Activated T-cell treated with anti-CD3 and anti-CD28 coated beads, Interleukin-2, amount 50 U/mL, for 4 hours (primary cell): ENCODE measurements around the gene RASSF6. TPM values are rescaled to one million over a fixed set of nuclear protein-coding genes. Genes with fewer than 3 reads are reported as not detected.
"Not testable (repeated sequence)": the region's sequence is repeated elsewhere in the genome, so short reads cannot be mapped to it uniquely, and the experiment has no call there.

ENCODE experiments used
- ATAC-seq, 2 donors: fragments of 200-7000 bp; cut with Tn5 transposase; one replicate each; pipeline ENCODE4 v1.10.0; 2021
- DNase-seq: peaks from one replicate; pipeline ENCODE4 v3.0.0-alpha.2; 2020
- H3K27me3 Mint-ChIP-seq: one replicate; pipeline ENCODE4 v1.8.0; 2021; ENCODE audit warnings: low read depth, mixed read lengths
- H3K36me3 Mint-ChIP-seq: one replicate; pipeline ENCODE4 v1.8.0; 2022; ENCODE audit warnings: mixed read lengths; ENCODE audit not compliant: insufficient read depth
- H3K4me1 Mint-ChIP-seq: one replicate; pipeline ENCODE4 v1.8.0; 2021; ENCODE audit warnings: low read depth, mixed read lengths
- H3K4me3 Mint-ChIP-seq: one replicate; pipeline ENCODE4 v1.8.0; 2021; ENCODE audit warnings: mild to moderate bottlenecking, moderate library complexity, mixed read lengths
- H3K9me3 Mint-ChIP-seq: one replicate; pipeline ENCODE4 v1.8.0; 2021; ENCODE audit warnings: mixed read lengths
- total RNA-seq, 3 donors: library from RNA; stranded (reverse); gene quantifications; one replicate each; pipeline ENCODE4 v1.2.1, GENCODE V29; 2021

Gene RASSF6
- total RNA-seq, 3 donors from 2014 or later = not detected

DNA sequence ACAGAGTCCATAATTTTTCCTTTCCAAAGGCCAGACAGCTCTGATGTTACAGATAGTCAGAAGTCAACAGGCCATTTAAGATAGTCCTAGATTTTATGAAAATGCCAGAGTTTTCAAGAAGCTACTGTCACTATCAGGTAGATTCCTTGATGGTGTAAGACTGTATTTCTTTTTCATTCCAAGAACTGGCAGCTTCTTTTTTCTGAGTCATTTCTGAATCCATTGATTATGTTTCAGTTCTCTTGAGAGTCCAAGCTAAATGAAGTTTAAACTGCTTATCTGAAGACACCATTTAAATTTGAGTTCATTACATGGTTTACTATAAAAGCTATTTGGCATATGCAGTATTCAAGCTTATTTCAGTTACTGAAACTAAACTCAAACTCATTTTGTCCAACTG, 44.6 kb downstream of the RASSF6 start:
- ATAC-seq = no peak
- Mint-ChIP-seq H3K4me3 (no peak overlapping the region), H3K27me3 (peaks cover 3% of the 10 kb centered on the region), H3K36me3 (no peaks in the 10 kb centered on the region), H3K4me1 (no peaks in the 10 kb centered on the region), H3K9me3 (no peaks in the 10 kb centered on the region)
- DNase-seq = no peak

DNA sequence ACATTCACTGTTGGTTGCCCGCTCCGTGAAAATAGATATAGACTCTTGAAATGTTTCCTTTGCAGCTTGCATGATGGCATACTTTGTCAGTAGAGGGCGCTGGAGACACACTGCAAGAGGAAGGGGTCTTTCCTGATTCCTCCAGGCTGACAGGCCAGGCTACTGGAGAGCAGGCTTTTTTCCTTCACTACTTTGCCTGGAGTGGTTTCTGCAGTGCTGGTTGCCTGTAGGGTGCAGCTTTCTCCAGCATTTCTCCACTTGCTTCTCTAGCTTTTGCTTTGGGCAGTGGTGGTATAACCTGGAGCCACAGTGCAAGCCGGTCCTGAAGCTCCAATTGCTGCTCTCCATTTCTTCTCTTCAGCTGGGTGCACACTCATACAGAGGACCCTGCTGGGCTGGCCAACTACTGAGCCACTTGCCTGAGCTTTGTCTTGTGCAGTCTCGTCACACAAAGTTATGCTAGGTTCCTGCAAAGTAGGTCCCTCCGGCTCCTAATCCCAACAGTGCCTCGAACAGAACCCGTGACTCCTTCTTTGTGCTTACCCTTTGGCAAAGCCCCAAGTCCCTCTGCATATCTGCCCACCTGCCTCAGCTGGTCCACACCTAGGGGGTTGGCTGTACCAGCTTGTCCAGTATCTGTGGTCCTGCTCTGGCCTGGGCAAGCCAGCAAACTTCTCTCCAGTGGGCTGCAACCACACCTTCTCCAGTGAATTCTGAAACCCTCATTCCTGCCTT, 46.3 kb downstream of the RASSF6 start:
- ATAC-seq (no peak), DNase-seq (no peak)
- H3K4me3 Mint-ChIP-seq = no peak overlapping the region
- H3K4me1 Mint-ChIP-seq = no peaks in the 10 kb centered on the region
- no peaks in the 10 kb centered on the region for H3K9me3 Mint-ChIP-seq
- H3K36me3 Mint-ChIP-seq = no peaks in the 10 kb centered on the region
- H3K27me3 Mint-ChIP-seq = peaks cover 4% of the 10 kb centered on the region

DNA sequence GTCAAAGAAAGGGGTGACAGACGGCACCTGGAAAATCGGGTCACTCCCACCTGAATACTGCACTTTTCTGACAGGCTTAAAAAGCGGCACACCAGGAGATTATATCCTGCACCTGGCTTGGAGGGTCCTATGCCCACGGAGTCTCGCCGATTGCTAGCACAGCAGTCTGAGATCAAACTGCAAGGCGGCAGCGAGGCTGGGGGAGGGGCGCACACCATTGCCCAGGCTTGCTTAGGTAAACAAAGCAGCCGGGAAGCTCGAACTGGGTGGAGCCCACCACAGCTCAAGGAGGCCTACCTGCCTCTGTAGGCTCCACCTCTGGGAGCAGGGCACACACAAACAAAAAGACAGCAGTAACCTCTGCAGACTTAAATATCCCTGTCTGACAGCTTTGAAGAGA, 69.4 kb downstream of the RASSF6 start:
- not testable (repeated sequence) for H3K4me3 Mint-ChIP-seq

DNA sequence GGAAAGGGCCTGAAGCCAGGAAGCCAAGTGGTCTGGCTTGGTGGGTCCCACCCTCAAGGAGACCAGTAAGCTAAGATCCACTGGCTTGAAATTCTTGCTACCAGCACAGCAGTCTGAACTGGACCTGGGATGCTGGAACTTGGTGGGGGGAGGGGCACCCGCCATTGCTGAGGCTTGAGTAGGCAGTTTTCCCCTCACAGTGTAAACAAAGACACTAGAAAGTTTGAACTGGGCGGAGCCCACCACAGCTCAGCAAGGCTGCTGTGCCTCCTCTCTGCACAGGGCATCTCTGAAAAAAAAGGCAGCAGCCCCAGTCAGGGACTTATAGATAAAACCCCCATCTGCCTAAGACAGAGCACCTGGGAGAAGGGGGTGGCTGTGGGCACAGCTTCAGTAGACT, 75.6 kb downstream of the RASSF6 start:
- DNase-seq = no peak
- Mint-ChIP-seq H3K4me3 (no peak overlapping the region), H3K36me3 (no peaks in the 10 kb centered on the region), H3K4me1 (no peaks in the 10 kb centered on the region), H3K27me3 (no peaks in the 10 kb centered on the region), H3K9me3 (no peaks in the 10 kb centered on the region)
- ATAC-seq = no peak

More for the DNA sequence above, 69.4 kb downstream of the RASSF6 start:
- not testable (repeated sequence) for DNase-seq, H3K9me3 Mint-ChIP-seq, H3K4me1 Mint-ChIP-seq, ATAC-seq, H3K27me3 Mint-ChIP-seq, H3K36me3 Mint-ChIP-seq

DNA sequence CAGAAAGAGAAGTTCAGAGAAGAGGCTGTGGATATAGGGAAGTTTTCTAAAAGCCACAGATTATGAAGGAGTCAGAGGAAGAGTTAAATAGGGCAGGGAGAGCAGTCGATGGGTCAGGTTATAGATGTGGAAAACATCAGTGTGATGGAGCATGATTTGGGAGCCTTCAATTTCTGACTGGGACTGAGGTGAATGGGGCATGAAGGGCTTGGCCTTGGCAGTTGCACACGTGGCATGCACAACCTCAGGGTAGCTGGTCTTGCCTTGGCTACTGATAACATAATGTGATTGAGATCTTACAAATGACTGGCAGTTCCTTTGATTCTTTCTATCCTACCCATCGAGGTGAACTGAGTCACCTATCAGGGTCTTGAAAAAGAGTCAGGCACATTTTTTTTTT, 79.0 kb downstream of the RASSF6 start:
- H3K4me3 Mint-ChIP-seq = no peak overlapping the region
- DNase-seq = no peak
- no peak for ATAC-seq
- no peaks in the 10 kb centered on the region for H3K4me1 Mint-ChIP-seq
- H3K9me3 Mint-ChIP-seq = no peaks in the 10 kb centered on the region
- H3K36me3 Mint-ChIP-seq = no peaks in the 10 kb centered on the region
- H3K27me3 Mint-ChIP-seq = no peaks in the 10 kb centered on the region

DNA sequence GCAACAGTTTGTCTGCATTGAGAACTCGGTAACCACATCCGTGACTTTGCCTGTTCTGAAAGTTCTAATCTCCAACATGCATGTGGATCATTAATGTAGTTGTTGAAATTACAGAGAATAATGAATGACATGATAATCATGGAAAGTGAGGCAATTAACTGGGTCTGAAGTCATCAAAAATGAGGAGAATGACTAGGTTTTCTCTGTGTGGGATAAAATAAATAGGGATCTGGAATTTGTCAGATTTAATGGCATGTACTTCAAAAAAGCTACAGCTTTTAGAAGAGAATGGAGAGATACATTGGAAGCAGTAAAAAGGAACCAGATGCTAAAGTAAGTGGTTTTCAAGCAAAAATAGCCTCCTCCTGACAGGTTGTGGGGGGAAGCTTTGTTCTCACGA, 79.4 kb downstream of the RASSF6 start:
- no peaks in the 10 kb centered on the region for H3K9me3 Mint-ChIP-seq
- H3K36me3 Mint-ChIP-seq = no peaks in the 10 kb centered on the region
- ATAC-seq (no peak), DNase-seq (no peak)
- H3K4me1 Mint-ChIP-seq = no peaks in the 10 kb centered on the region
- H3K4me3 Mint-ChIP-seq = no peak overlapping the region
- peaks cover 4% of the 10 kb centered on the region for H3K27me3 Mint-ChIP-seq

DNA sequence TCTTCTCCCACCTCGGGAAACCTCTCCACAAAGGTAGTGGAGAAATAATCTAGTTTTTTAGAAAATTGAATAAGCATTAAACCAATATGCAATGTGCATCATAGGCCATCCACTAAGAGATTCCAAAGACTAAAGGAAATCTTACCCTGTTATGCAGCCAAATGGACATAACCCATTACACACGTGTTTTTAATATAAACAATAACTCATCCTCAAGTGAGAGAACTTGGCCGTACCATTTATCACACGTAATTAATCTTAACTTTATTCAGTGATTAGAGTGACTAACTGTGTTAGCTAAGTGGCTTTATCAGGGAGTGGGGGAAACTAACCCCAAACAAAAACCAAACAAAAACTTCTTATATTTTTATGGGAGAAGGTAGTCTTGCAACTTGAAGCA, 80.8 kb downstream of the RASSF6 start:
- Mint-ChIP-seq H3K4me3 (no peak overlapping the region), H3K27me3 (peaks cover 4% of the 10 kb centered on the region), H3K4me1 (no peaks in the 10 kb centered on the region), H3K9me3 (no peaks in the 10 kb centered on the region), H3K36me3 (no peaks in the 10 kb centered on the region)
- DNase-seq = no peak
- ATAC-seq = no peak

DNA sequence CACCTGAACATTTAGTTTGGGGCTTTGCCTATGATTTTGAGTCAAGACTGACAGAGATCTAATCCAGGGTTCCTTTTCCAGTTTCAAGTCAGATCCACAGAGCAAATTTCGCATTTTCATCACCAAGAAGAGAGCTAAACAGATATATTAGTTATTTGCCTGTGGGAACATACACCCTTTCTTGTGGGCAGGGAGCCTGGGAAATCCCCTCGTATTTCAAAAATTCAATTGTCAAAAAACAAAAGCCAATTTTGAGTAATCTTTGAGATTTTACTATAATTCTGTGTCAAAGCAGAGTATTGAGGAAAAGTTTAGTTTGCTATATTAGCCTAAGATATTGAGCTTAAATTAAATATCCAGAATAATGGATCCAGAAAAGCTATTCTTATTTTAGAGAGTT, 82.1 kb downstream of the RASSF6 start:
- no peak for DNase-seq
- Mint-ChIP-seq H3K36me3 (no peaks in the 10 kb centered on the region), H3K4me1 (no peaks in the 10 kb centered on the region), H3K27me3 (peaks cover 4% of the 10 kb centered on the region), H3K4me3 (no peak overlapping the region), H3K9me3 (no peaks in the 10 kb centered on the region)
- no peak for ATAC-seq

DNA sequence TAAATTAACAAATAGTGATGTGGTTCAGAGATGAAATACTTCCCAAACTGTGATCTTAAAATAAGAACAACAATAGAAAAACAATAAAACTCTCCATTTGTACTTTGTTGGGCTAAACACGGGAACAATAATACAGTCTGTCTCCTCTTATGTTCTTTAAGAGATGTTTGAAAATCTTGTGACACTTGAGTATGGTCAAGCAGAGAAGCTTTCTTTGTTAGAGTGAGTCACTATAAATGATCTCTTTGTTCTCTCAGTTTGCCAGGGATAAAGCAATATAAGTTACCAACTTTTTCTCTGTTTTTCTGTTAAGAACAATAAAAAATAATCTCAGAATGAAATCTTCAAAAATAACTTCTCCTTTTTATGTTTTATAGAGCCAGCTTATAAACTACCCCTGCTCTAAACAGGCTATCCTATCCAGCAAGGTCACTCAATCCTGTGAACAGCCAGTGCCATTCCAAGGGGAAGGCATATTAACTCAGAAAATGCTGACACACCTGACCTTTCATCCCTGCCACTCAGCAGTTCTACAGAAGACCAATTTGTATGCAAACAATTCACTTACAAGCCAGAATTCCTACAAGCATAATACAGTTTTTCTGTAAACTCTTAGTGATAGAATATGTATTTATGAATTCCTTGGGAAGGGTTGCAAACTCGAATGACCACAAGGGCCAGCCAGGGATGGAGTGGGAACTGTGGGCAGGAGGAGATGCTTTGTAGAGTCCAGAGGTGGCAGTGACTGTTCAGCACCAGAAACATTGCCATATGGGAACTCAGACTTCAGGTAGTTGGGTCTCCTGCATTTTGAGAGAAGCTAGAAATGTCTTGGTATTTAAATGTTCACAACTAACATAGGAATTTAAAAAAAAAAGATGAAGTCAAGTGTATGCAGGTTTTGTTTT, 86.5 kb downstream of the RASSF6 start:
- no peaks in the 10 kb centered on the region for H3K9me3 Mint-ChIP-seq
- no peaks in the 10 kb centered on the region for H3K36me3 Mint-ChIP-seq
- H3K4me3 Mint-ChIP-seq = no peak overlapping the region
- DNase-seq (no peak), ATAC-seq (no peak)
- H3K27me3 Mint-ChIP-seq = peaks cover 6% of the 10 kb centered on the region
- H3K4me1 Mint-ChIP-seq = no peaks in the 10 kb centered on the region

DNA sequence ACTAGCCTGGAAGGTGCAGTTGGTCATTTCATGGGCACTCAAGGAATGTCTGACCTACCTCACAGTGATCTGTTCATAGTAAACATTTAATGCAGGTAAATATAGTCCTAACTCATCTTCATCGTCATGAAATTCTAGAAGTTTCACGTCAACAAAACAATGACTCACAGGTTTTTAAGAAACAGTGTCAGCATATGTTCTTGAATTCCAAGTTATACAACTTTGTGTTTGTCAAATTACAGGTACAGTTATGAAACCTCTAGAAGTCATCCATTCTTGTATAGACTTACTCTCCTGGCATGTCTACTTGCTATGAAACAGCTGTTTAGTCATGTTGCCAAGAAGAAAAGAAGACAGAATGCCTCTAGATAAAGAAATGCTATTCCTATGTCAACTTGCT, 92.1 kb downstream of the RASSF6 start:
- no peaks in the 10 kb centered on the region for H3K9me3 Mint-ChIP-seq
- no peak for ATAC-seq
- H3K36me3 Mint-ChIP-seq = no peaks in the 10 kb centered on the region
- H3K27me3 Mint-ChIP-seq = peaks cover 2% of the 10 kb centered on the region
- DNase-seq = no peak
- H3K4me1 Mint-ChIP-seq = no peaks in the 10 kb centered on the region
- no peak overlapping the region for H3K4me3 Mint-ChIP-seq

DNA sequence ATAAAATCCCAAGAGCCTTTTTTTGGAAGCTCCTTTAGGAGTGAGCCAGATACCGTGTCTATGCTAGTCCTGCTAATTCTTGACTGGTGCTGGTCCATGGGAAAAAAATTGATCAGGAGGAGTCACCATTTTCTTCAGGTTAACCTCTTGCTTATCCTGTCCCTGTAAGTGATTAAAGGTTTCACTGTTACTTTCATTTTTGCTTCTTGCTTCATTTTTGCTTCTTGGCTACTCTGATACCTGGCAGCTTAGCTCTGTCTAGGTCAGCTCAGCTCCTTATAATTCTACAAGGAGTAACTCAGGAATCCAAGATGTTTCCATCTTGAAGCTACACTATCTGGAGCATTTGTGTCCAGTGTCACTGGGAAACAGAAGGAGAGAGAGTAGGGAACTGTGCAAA, 93.0 kb downstream of the RASSF6 start:
- no peaks in the 10 kb centered on the region for H3K36me3 Mint-ChIP-seq
- no peak overlapping the region for H3K4me3 Mint-ChIP-seq
- no peak for ATAC-seq
- no peaks in the 10 kb centered on the region for H3K4me1 Mint-ChIP-seq
- no peaks in the 10 kb centered on the region for H3K9me3 Mint-ChIP-seq
- DNase-seq = no peak
- H3K27me3 Mint-ChIP-seq = no peaks in the 10 kb centered on the region

DNA sequence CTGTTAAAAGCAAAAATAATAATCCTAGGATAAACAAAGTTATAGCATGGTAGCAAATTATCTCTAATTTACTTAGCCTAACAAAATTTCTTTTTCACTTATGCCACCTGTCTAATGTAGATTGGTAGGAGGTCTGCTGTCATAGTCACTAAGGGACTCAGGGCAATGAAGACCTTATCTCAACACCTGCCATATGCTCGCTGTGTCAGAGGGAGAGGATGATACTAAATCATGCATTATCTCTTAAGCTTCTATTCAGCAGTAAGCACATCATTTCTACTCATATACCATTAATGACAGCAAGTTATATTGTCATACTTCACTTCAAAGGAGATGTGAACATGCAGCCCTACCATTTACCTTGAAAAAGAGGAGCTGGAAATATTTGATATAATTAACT, 94.6 kb downstream of the RASSF6 start:
- DNase-seq = no peak
- no peak for ATAC-seq
- no peaks in the 10 kb centered on the region for H3K4me1 Mint-ChIP-seq
- no peak overlapping the region for H3K4me3 Mint-ChIP-seq
- H3K27me3 Mint-ChIP-seq = no peaks in the 10 kb centered on the region
- H3K36me3 Mint-ChIP-seq = no peaks in the 10 kb centered on the region
- no peaks in the 10 kb centered on the region for H3K9me3 Mint-ChIP-seq

DNA sequence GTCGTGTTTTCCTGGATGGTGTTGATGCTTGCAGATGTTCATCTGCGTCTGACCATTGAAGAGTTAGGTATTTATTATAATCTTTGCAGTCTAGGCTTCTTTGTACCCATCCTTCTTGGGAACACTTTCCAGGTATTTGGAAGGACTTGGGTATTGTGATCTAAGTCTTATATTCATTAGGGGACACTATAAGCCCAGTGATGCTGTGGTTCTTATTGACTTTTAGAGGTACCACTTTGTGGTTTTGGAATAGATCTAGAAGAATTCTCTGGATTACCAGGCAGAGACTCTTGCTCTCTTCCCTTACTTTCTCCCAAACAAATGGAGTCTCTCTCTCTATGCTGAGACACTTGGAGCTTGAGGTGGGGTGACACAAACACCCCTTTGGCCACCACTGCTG, 97.1 kb downstream of the RASSF6 start:
- no peak for ATAC-seq
- Mint-ChIP-seq H3K4me1 (no peaks in the 10 kb centered on the region), H3K4me3 (no peak overlapping the region), H3K9me3 (no peaks in the 10 kb centered on the region), H3K27me3 (no peaks in the 10 kb centered on the region), H3K36me3 (no peaks in the 10 kb centered on the region)
- no peak for DNase-seq
